AG04450 (cell line): ENCODE data around the gene KIFC1. TPM values are rescaled to one million over a fixed set of nuclear protein-coding genes. Genes with fewer than 3 reads are reported as not detected.
A peak's percentile ranks its signal among the peaks of the same experiment; 100 is the strongest.
"Not testable (repeated sequence)": the region's sequence is repeated elsewhere in the genome, so short reads cannot be mapped to it uniquely, and the experiment has no call there.

Experiments used
- CTCF ChIA-PET: fragments of 300-600, 350-600 bp; formaldehyde crosslinking; extraction: SDS; loops from one replicate; lab custom pipeline; 2022; ENCODE audit warnings: antibody characterized with exemption, inconsistent platforms; lab: Charles Lee
- POLR2A ChIA-PET: fragments of 350-600 bp; formaldehyde crosslinking; extraction: SDS; loops from one replicate; lab custom pipeline; 2021; ENCODE audit warnings: antibody characterized with exemption, inconsistent platforms; lab: Yijun Ruan, JAX
- DNase-seq: peaks from one replicate; pipeline ENCODE4 v3.0.0-alpha.2; 2011; ENCODE audit warnings: low read depth, low spot score
- H3K27ac ChIP-seq: one replicate; pipeline ENCODE4 v1.5.1; 2012; ENCODE audit warnings: low read depth, low read length, control low read depth
- H3K27me3 ChIP-seq: one replicate; pipeline ENCODE4 v1.6.0; 2012; ENCODE audit warnings: low read length; ENCODE audit not compliant: control insufficient read depth, insufficient read depth
- H3K4me3 ChIP-seq: 2 replicates; pipeline ENCODE4 v1.5.1; 2011; ENCODE audit warnings: mild to moderate bottlenecking, low read depth, low read length, control low read depth
- H3K9me3 ChIP-seq: 2 replicates; pipeline ENCODE4 v1.5.1; 2012; ENCODE audit warnings: low read length; ENCODE audit not compliant: control insufficient read depth, insufficient read depth
- polyA minus RNA-seq: library from RNA; depleted of rRNA, polyadenylated mRNA; stranded (reverse); fragments of >200 nt; gene quantifications from 2 replicates; pipeline ENCODE4 v1.2.3, GENCODE V29; 2011; rRNA and poly(A)+ RNA removed
- polyA plus RNA-seq: library from polyadenylated mRNA; depleted of rRNA; stranded (reverse); fragments of >200 nt; gene quantifications from 2 replicates; pipeline ENCODE4 v1.2.3, GENCODE V29; 2011; rRNA removed
- TF ChIP-seq, protein P1 (sequence below): IDR thresholded peaks from 2 replicates; pipeline ENCODE4 v1.5.1; 2011; ENCODE audit warnings: low read depth, low read length, control low read depth, inconsistent platforms

KIFC1 gene
- 10.2 TPM in 2 replicates for polyA plus RNA-seq
- 13.0 and 14.6 TPM in 2 replicates for polyA minus RNA-seq

DNA sequence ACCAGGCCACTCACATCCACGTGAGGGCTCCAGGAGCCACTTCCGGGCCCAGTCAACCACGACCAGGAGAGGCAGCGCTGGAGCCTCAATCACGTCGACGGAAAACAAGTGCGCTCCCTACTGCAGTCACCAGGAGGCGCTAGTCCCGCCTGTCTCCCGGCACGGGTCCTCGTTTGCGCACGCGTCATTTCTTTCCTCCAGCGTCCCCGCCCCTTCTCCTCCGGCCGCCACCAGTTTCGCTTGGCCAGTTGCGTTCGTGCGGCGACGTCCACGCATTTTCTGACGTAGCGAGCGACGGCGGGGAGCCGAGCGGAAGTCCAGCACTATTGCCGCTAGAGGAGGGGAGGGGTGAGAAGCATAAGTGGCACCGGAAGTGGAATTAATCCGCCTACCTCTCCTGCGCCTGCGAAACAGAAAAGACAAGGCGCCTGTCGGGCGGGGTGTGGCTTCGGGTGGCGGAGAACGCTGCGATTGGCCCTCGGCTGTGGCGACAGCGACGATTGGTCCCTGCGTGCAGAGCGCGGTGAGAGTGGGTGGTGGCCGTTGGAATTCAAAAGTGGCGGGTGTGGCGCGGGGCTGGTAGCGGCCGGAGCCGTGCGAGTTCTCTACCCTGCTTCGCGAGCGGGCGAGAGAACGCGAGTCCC is at the start of gene KIFC1:
KIFC1 (plus strand) TSS at position 546 of the 644 bp plus-strand sequence. CDS start 163 bp downstream, outside the sequence.
- peak within 1 kb of the TSS; percentile 89 for H3K27ac ChIP-seq
- TF ChIP-seq, protein P1, sequence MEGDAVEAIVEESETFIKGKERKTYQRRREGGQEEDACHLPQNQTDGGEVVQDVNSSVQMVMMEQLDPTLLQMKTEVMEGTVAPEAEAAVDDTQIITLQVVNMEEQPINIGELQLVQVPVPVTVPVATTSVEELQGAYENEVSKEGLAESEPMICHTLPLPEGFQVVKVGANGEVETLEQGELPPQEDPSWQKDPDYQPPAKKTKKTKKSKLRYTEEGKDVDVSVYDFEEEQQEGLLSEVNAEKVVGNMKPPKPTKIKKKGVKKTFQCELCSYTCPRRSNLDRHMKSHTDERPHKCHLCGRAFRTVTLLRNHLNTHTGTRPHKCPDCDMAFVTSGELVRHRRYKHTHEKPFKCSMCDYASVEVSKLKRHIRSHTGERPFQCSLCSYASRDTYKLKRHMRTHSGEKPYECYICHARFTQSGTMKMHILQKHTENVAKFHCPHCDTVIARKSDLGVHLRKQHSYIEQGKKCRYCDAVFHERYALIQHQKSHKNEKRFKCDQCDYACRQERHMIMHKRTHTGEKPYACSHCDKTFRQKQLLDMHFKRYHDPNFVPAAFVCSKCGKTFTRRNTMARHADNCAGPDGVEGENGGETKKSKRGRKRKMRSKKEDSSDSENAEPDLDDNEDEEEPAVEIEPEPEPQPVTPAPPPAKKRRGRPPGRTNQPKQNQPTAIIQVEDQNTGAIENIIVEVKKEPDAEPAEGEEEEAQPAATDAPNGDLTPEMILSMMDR = peak; percentile 95
- CTCF ChIA-PET = interaction anchor here (0.6 to 2.0 kb wide), 21 partner anchors 11 to 101 kb away, joined by 3 to 23 read pairs (median 6); partner anchors contain the start of genes CUTA, SYNGAP1 and ZBTB22
- H3K4me3 ChIP-seq = peak within 1 kb of the TSS; percentile 92
- no peaks in the 10 kb centered on the region; the same call in 1 of the 2 replicates for H3K9me3 ChIP-seq
- H3K27me3 ChIP-seq = no peaks in the 10 kb centered on the region
- POLR2A ChIA-PET = no interaction called here
- peak; percentile 100 for DNase-seq

- H3K27me3 ChIP-seq, H3K4me3 ChIP-seq, H3K9me3 ChIP-seq, H3K27ac ChIP-seq, DNase-seq, POLR2A ChIA-PET: not testable (repeated sequence)
- CTCF ChIA-PET = interaction anchor here (1.4 kb wide), 1 partner anchor 11 kb away, joined by 9 read pairs; no protein-coding TSS in a partner anchor
Measured at GRCh38 chr6:33343606-33343952, 48.0 kb upstream of the KIFC1 start.

DNA sequence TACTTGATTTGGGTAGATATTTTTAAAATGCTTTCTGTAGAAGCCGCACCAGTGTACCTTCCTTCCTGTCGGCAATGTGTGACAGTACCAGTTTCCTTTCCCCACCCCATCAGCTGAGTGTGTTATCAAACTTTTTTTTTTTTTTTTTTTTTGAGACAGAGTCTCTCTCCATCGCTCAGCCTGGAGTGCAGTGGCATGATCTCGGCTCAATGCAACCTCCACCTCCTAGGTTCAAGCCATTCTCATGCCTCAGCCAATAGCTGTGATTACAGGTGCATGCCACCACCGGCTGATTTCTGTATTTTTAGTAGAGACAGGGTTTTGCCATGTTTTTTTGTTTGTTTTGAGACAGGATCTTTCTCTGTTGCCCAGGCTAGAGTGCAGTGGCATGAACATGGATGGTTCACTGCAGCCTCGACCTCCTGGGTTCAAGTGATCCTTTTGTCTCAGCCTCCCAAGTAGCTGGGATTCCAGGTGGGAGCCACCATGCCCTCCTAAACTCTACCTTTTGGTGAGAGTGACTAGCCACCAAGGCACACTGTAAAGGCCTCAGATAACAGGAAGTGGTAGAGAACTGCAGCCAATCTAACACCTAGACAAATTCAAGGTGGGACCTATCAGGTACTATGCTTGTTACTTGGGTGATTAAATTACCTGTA is 47.5 kb upstream of the KIFC1 start:
- Histone ChIP-seq H3K27me3 (peaks cover 1% of the 10 kb centered on the region), H3K4me3 (no peak overlapping the region), H3K9me3 (no peaks in the 10 kb centered on the region), H3K27ac (no peak overlapping the region)
- POLR2A ChIA-PET = no interaction called here
- CTCF ChIA-PET = interaction anchor here (1.4 to 2.4 kb wide), 3 partner anchors 9 to 66 kb away, joined by 8 to 17 read pairs (median 9); partner anchors contain the start of gene B3GALT4
- TF ChIP-seq, protein P1 = no peak
- no peak for DNase-seq

- Histone ChIP-seq H3K27me3 (peaks cover 3% of the 10 kb centered on the region), H3K27ac (no peak overlapping the region), H3K4me3 (no peak overlapping the region), H3K9me3 (no peaks in the 10 kb centered on the region)
- peak; percentile 39 for DNase-seq
- ChIA-PET CTCF (interaction anchor here (0.6 to 2.4 kb wide), 13 partner anchors 10 to 348 kb away, joined by 3 to 17 read pairs (median 5); partner anchors contain the start of gene B3GALT4), POLR2A (no interaction called here)
- TF ChIP-seq, protein P1 = peak; percentile 57
Measured at GRCh38 chr6:33344701-33345697, 46.6 kb upstream of the KIFC1 start.

DNA sequence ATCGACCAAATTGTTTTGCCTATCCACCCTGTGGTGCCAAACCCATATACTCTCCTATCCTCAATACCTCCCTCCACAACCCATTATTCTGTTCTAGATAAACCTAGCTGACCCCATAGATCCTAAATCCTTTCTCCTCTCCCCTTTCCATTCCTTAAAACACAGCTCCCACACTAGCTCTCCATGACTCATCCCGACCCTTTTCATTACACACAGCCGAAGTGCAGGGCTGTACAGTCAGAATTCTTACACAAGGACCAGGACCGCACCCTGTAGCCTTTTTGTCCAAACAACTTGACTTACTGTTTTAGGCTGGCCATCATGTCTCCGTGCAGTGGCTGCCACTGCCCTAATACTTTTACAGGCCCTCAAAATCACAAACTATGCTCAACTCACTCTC is 44.7 kb upstream of the KIFC1 start:
- H3K27ac ChIP-seq, H3K9me3 ChIP-seq, H3K4me3 ChIP-seq, POLR2A ChIA-PET, DNase-seq, H3K27me3 ChIP-seq: not testable (repeated sequence)
- CTCF ChIA-PET = interaction anchor here (0.5 kb wide), 1 partner anchor 222 kb away, joined by 3 read pairs; no protein-coding TSS in a partner anchor
